Endothelial cell (in vitro differentiated cells): ENCODE results near the gene VAV2. TPM values are rescaled to one million over a fixed set of nuclear protein-coding genes. Genes with fewer than 3 reads are reported as not detected.

Experiments
- DNase-seq: peaks from one replicate; pipeline ENCODE4 v3.0.0; 2021; ENCODE audit warnings: low spot score
- H3K27ac Mint-ChIP-seq: one replicate; pipeline ENCODE4 v1.8.0; 2021; ENCODE audit warnings: mixed read lengths, inconsistent platforms; ENCODE audit not compliant: unreplicated experiment
- H3K27me3 Mint-ChIP-seq: one replicate; pipeline ENCODE4 v1.8.0; 2021; ENCODE audit warnings: mild to moderate bottlenecking, moderate library complexity, mixed read lengths, inconsistent platforms; ENCODE audit not compliant: unreplicated experiment
- H3K36me3 Mint-ChIP-seq: one replicate; pipeline ENCODE4 v1.8.0; 2021; ENCODE audit warnings: mild to moderate bottlenecking, low read depth, mixed read lengths, inconsistent platforms; ENCODE audit not compliant: unreplicated experiment
- H3K4me1 Mint-ChIP-seq: one replicate; pipeline ENCODE4 v1.8.0; 2021; ENCODE audit warnings: mild to moderate bottlenecking, mixed read lengths, inconsistent platforms; ENCODE audit not compliant: unreplicated experiment
- H3K4me3 Mint-ChIP-seq: one replicate; pipeline ENCODE4 v1.8.0; 2021; ENCODE audit warnings: mild to moderate bottlenecking, mixed read lengths, inconsistent platforms; ENCODE audit not compliant: unreplicated experiment
- H3K9me3 Mint-ChIP-seq: one replicate; pipeline ENCODE4 v1.8.0; 2021; ENCODE audit warnings: mixed read lengths, inconsistent platforms; ENCODE audit not compliant: unreplicated experiment
- CTCF ChIP-seq: fragments of 200-600 bp; sonication (generic); IDR thresholded peaks from one replicate; pipeline ENCODE4 v1.5.0; 2021; ENCODE audit warnings: antibody characterized with exemption; ENCODE audit not compliant: unreplicated experiment
- total RNA-seq: library from RNA; stranded (reverse); fragmentation: NEBNext Ultra II Directional; extraction: Animal tissue kit (Norgen Biotek cat#: 25700); gene quantifications from one replicate; pipeline ENCODE4 v1.2.1, GENCODE V29; 2021; ENCODE audit not compliant: unreplicated experiment

VAV2 gene
- total RNA-seq, 1 donor from 2014 or later, result 27.2 TPM

- TF ChIP-seq CTCF, result no peak
- H3K4me1 Mint-ChIP-seq, result peaks cover 7% of the 10 kb centered on the region
- peaks cover 21% of the 10 kb centered on the region for H3K27me3 Mint-ChIP-seq
- no peak overlapping the region for H3K4me3 Mint-ChIP-seq
- H3K36me3 Mint-ChIP-seq, result peaks cover 14% of the 10 kb centered on the region
- no peaks in the 10 kb centered on the region for H3K9me3 Mint-ChIP-seq
- H3K27ac Mint-ChIP-seq, result no peak overlapping the region
- no peak for DNase-seq
These were observed 203.9 kb downstream of the VAV2 start for GRCh38 chr9:133788045-133788818.

GRCh38 chr9:133787754-133788025, 204.4 kb downstream of the VAV2 start:
- Mint-ChIP-seq H3K27me3 (peaks cover 18% of the 10 kb centered on the region), H3K36me3 (peaks cover 14% of the 10 kb centered on the region)
- no peak for DNase-seq

GRCh38 chr9:133786907-133787753, 205.0 kb downstream of the VAV2 start:
- TF ChIP-seq CTCF, result no peak
- Mint-ChIP-seq H3K4me1 (peaks cover 7% of the 10 kb centered on the region), H3K27ac (no peak overlapping the region), H3K36me3 (peaks cover 13% of the 10 kb centered on the region), H3K27me3 (peaks cover 15% of the 10 kb centered on the region), H3K9me3 (no peaks in the 10 kb centered on the region), H3K4me3 (no peak overlapping the region)
- no peak for DNase-seq

More at GRCh38 chr9:133787754-133788025, 204.4 kb downstream of the VAV2 start:
- Mint-ChIP-seq H3K27ac (no peak overlapping the region), H3K4me1 (peaks cover 7% of the 10 kb centered on the region), H3K9me3 (no peaks in the 10 kb centered on the region), H3K4me3 (no peak overlapping the region)
- no peak for TF ChIP-seq CTCF

GRCh38 chr9:133786371-133786753, 205.8 kb downstream of the VAV2 start:
- no peaks in the 10 kb centered on the region for H3K9me3 Mint-ChIP-seq
- no peak overlapping the region for H3K27ac Mint-ChIP-seq
- TF ChIP-seq CTCF, result no peak
- no peak overlapping the region for H3K4me3 Mint-ChIP-seq
- DNase-seq, result no peak
- peaks cover 6% of the 10 kb centered on the region for H3K36me3 Mint-ChIP-seq
- H3K4me1 Mint-ChIP-seq, result peaks cover 7% of the 10 kb centered on the region
- peaks cover 11% of the 10 kb centered on the region for H3K27me3 Mint-ChIP-seq
